Stimulated activated CD4-positive, alpha-beta T cell treated with anti-CD3 and anti-CD28 coated beads, Interleukin-2, amount 100 ng/mL, for 4 hours (primary cell): ENCODE results near the gene DACH2.
"Not testable (repeated sequence)": the region's sequence is repeated elsewhere in the genome, so short reads cannot be mapped to it uniquely, and the experiment has no call there.

Experiments
- DNase-seq: peaks from one replicate; pipeline ENCODE4 v3.0.0-alpha.2; 2020; ENCODE audit warnings: low read depth

The DACH2 gene

DNA sequence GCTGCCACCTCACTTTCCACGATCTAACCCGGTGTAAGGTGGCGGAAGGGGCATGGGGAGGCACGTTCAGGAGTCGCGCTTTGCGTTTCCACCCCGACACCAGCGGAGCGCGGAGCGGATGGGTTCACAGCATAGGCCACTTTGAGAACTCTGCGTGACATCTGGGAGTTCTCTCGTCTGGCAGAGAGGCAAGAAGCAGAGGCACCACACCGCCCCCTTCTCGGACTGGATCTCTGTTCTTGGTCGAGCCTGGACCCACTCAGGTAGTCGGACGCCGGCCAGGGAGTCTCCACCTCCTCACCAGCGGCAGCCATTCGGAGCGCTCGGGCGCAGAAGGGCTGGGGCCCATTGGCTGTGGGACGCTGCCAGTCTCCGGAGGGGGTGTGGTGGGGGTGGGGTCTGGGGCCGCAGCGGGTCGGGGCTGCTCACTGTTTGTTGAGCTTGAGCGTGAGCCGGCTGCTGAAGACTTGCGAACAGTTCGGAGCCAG, at the start of gene DACH2:
Gene DACH2, plus strand, starts transcription at position 428 of the 488 bp plus-strand sequence.
- peak; percentile 29 for DNase-seq

DNA sequence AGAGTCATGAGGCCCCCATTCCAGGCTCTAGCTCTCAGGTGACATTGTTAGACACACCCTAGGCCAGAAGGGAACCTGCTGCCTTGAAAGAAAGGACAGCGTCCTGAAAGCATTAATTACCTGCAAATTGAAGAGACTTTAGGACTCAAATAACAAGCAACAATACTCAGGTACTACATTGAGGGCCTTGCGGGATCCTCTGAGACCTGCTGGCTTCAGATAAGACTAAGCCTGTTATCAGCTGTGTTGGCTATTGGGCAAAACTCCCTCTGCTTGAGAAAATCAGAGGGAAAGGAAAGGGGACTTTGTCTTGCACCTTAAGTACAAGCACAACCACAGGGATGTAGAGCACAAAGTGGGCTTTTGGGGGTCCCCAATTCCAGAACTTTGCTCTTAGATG, 45.9 kb upstream of the DACH2 start:
- DNase-seq, result no peak

DNA sequence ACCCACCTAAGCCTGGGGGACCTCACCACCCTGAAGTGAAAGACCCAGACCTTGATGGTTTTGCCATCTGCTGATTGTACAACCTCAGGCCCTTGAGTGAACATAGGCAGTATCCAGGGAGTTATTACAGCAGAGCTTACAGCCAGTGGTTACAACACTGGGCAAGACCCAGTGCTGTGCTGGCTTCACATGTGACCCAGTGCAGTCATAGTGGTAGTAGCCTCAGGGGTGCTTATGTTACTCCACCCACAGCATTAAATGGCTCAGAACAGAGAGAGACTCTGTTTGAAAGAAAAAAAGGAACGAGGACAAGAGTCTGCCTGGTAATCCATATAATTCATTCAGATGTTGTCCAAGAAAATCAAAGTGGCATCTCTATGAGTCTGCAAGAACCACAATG, 45.2 kb upstream of the DACH2 start:
- no peak for DNase-seq

DNA sequence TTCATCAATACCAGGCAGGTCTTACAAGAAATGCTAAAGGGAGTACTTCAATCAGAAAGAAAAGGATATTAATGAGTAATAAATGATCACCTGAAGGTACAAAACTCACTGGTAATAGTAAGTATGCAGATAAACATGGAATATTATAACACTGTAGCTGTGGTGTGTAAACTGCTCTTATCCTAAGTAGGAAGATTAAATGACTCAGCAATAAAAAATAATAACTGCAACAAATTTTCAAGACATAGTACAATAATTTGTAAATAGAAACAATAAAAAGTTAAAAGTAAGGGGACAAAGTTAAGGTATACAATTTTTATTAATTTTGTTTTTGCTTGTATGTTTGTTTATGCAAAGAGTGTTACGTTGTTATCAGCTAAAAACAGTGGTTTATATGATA, 43.7 kb upstream of the DACH2 start:
- DNase-seq, result no peak

GRCh38 chrX:86121916-86122315, 26.3 kb upstream of the DACH2 start:
- no peak for DNase-seq

GRCh38 chrX:86133761-86134160, 14.5 kb upstream of the DACH2 start:
- DNase-seq, result no peak

DNA sequence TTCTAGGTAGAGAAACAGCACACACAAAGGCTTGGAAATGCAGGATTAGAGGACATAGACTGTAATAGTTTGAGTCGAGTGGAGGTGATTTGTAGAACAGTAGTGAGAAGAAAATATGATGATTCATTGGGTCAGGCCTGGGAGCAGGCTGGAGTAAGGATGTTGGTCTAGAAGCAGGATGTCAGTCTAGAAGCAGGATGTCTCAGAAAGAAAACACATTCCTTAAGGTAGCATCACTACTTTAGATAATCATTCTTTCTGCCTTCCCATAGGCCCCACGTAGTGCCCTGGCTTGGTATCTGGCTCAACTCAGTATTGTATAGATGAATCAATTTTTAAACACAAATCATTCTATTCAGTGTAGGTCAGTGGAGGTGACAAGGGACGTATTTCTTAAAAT, 11.2 kb upstream of the DACH2 start:
- no peak for DNase-seq

DNA sequence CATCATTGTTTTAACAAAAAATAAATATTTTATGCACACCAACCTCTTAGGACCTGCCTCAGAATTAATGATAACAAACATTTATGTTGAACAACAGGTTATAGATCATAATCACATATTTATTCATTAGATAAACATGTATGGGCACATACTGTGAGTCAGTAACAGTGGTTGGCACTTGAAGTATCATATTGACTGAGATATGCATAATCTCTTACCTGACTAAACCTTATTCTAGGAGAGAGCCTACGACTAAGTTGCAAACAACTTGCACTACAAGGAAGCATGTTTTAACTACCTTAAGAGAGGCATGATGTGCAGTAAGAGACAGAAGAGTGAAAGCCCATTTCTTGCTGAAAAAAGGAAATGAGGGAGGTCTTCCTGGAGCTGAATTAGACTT, 6.5 kb upstream of the DACH2 start:
- no peak for DNase-seq

DNA sequence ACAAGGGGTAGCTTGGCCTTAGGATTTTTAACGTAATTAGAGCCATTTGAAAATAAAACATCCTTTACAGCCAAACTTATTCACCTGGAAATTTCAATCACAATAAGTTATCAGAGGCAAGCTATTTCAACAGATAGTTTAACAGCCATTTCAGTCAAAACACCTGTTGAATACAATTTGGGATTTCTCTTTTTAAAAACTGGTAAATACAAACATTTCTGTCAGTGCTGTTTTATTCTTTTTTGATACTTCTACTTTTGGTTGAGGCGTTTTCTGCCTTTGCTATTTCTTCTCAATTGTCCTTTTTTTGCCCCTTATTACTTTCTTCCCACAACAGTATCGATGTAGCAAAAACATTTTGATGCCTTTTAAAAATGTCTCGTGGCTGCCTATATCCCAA, 2.1 kb upstream of the DACH2 start:
- no peak for DNase-seq

- no peak for DNase-seq
Measured at GRCh38 chrX:86148594-86148993, 343 bp downstream of the DACH2 start.

DNA sequence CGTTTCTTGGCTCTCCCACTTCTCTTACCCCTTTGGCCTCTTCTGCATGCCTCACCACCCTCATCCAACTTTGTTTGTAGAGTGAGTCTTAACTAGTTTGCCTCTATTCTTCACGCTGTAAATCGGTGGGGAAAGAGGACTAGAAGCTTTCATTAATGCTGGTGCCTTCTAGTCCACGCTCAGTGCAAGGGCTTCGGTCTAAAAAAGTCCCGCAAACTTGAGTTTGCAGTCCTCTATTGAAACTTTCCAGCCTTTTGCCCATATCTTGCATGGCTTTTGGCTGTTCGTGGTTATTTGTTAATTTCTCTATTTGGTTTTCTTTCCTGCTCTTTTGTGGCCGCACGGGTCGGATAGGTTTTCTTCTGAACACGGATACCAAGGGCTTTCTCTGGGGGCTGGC, 868 bp downstream of the DACH2 start:
- DNase-seq, result no peak

- DNase-seq, result no peak
Measured at GRCh38 chrX:86154553-86154952, 6.3 kb downstream of the DACH2 start.

- no peak for DNase-seq
Measured at GRCh38 chrX:86171366-86171765, 23.1 kb downstream of the DACH2 start.

GRCh38 chrX:86178906-86179305, 30.7 kb downstream of the DACH2 start:
- no peak for DNase-seq

DNA sequence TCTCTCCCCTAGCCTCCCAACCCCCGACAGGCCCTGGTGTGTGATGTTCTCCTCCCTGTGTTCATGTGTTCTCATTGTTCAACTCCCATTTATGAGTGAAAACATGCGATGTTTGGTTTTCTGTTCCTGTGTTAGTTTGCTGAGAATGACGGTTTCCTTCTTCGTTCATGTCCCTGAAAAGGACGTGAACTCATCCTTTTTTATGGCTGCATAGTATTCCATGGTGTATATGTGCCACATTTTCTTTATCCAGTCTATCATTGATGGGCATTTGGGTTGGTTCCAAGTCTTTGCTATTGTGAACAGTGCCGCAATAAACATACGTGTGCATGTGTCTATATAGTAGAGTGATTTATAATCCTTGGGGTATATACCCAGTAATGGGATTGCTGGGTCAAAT, 33.1 kb downstream of the DACH2 start:
- not testable (repeated sequence) for DNase-seq

DNA sequence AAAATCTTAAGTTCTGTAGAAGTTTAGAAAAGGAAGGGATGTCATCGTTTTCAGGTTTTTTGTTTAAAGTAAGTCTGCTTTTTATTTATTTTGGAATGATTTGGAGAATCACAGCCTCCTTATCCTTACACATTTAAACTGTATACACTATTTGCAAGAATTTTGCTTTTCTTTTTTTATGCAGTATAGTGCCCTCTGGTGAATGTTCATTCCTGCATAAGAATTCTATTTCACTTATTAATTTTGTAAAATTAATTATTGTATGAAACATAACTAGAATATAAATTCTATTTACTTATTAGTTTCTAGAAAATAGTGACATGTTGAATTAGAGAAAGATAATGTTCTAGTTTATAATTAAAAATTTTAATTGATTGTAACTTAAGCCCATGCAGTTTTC, 44.6 kb downstream of the DACH2 start:
- no peak for DNase-seq

- no peak for DNase-seq
Measured at GRCh38 chrX:86194758-86195157, 46.5 kb downstream of the DACH2 start.

DNA sequence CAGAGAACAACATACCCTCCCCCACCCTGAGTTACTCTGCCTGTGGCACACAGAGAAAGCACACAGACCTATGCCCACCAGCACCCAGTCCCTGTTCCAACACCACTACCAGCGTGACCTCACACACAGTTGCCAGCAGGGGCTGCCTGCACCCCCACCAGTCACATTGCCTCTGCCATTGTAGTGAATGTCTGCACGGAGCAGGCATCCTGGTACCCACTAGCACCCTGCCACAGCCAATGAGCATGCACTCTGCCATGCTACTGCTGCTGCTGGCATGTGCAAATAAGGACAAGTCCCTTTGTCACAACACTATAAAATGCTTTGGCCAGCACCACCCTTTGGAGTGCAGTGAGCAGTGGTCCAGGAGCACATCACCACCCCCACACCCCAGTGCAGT, 47.1 kb downstream of the DACH2 start:
- no peak for DNase-seq

GRCh38 chrX:86197815-86198214, 49.6 kb downstream of the DACH2 start:
- no peak for DNase-seq

DNA sequence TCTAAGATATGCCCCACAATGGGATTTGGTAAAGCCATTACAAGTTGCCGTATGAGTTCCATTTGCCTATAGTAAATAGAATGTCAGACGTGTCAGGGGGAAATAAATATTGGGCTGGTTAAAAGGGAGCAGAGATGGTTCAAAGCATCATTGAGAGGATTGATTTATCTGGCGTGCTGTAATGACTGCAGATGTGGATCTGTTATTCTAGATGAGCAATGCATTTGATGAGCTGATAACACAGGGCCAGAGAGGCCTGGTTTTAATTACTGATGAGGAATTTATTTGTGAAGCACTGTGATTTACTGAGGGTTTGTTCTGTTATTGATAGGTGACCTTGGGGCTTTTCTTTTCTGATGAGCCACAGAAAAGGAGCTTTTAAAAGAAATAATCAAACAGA, 62.5 kb downstream of the DACH2 start:
- DNase-seq, result no peak

DNA sequence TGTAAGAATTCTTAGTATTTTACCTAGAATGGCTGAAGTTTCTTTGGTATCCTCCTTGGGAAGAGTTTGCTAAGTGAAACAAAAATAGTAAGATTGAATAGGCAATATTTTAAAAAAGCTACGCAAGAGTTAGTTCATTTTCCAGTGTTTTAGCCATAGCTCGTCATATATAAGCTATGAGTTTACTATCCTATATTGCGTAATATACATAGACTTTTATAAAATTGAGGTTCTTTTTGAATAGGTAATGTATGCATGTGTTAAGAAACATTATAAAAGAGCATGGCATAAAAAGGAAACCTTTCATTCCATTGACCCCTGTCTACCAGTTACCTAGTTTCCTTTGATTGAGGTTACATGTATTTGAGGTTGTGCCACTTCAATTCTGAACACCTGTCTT, 67.0 kb downstream of the DACH2 start:
- DNase-seq, result no peak

DNA sequence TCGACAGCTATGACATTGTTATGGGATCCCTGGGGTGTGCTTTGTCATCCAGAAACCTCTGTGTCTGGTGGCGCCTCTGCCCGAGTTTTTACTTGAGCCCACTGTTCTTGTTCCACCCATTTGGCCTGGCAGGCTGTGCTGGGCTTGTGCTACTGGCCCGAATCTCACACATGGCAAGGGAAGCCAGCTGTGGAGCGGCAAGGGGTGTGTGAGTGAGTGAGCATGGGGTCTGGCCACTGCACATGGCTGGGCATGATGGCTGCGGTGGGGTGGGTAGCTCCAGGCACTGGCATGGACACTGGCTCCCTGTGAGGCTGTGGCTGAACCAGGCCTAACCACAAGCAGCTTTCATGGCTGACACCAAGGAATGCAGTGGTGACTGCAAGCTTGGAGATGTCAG, 89.2 kb downstream of the DACH2 start:
- no peak for DNase-seq

GRCh38 chrX:86241547-86241946, 93.3 kb downstream of the DACH2 start:
- DNase-seq, result no peak

- DNase-seq, result no peak
Measured at GRCh38 chrX:86263526-86263925, 115.3 kb downstream of the DACH2 start.

DNA sequence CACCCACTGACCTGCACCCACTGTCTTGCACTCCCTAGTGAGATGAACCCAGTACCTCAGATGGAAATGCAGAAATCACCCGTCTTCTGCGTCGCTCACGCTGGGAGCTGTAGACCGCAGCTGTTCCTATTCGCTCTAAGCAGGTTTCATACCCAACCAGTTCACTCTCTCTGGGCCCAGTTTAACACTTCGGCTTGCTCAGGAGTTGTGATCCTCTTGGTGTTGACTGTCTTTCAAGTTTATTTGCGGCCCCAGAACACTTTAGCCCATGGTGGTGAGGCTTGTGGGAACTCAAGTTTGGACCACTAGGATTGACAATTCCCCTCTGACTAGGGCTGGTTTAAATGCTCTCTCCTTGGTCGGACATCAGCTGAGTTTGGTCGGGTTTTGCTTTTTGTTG, 147.0 kb downstream of the DACH2 start:
- DNase-seq, result no peak
